HepG2 (cell line): ENCODE measurements around the gene POLR2F. TPM values are rescaled to one million over a fixed set of nuclear protein-coding genes. Genes with fewer than 3 reads are reported as not detected.

Experiments used
- ATAC-seq: fragments of 200-7000 bp; cut with Tn5 transposase; 3 replicates; pipeline ENCODE4 v1.9.1; 2020; ENCODE audit warnings: mild to moderate bottlenecking, moderate library complexity
- BruUV-seq: library from RNA; stranded (reverse); fragments of 400-500 nt; replicated peaks from 2 replicates; lab custom pipeline; 2021; lab: Mats Ljungman, UMichigan
- CTCF ChIA-PET: fragments of 300-600 bp; formaldehyde crosslinking; extraction: SDS; loops from one replicate; lab custom pipeline; 2021; ENCODE audit warnings: low total read pairs, inconsistent platforms, low intra/inter-chr PET ratio; lab: Yijun Ruan, JAX
- POLR2A ChIA-PET: fragments of 350-600 bp; sonication (Branson Sonifier 250); formaldehyde crosslinking; loops from one replicate; lab custom pipeline; 2020; ENCODE audit warnings: antibody characterized with exemption, inconsistent platforms; lab: Yijun Ruan, JAX
- DNase-seq: peaks from one replicate; pipeline ENCODE4 v3.0.0-alpha.2; 2015; ENCODE audit warnings: low spot score
- FAIRE-seq: peaks from 3 replicates; lab custom pipeline; 2011; peaks lifted over from hg19 to GRCh38; lab: Jason Lieb, UNC
- H2AFZ ChIP-seq: one replicate; pipeline ENCODE4 v1.6.1; 2011; ENCODE audit warnings: low read length, inconsistent platforms
- H3K27ac ChIP-seq: fragments of 300-600 bp; 3 replicates; pipeline ENCODE4 v1.8.0; 2011; ENCODE audit warnings: mixed run types, mild to moderate bottlenecking, mixed read lengths, low read length, inconsistent platforms; ENCODE audit not compliant: insufficient read depth; ENCODE audit errors: extremely low read length
- H3K27me3 ChIP-seq, 2 experiments: fragments of 200-600 bp in 1 of 2; 2 replicates in 1 of 2; 3 replicates in 1 of 2; pipeline versions ENCODE4 v1.6.0 to v1.8.0; 2011; ENCODE audit warnings: low read length in 2 of 2, mild to moderate bottlenecking in 2 of 2, moderate library complexity in 2 of 2, inconsistent platforms in 1 of 2; ENCODE audit not compliant: insufficient read depth in 2 of 2, control insufficient read depth in 1 of 2
- H3K36me3 ChIP-seq, 2 experiments: fragments of 200-600 bp in 1 of 2; replicated peaks in 1 of 2; 2 replicates in 1 of 2; 3 replicates in 1 of 2; pipeline versions ENCODE4 v1.5.1 to v1.8.0; 2011; ENCODE audit warnings: low read length in 2 of 2, inconsistent platforms in 1 of 2; ENCODE audit not compliant: insufficient read depth in 2 of 2, control insufficient read depth in 1 of 2
- H3K4me1 ChIP-seq: 2 replicates; pipeline ENCODE4 v1.5.1; 2012; ENCODE audit warnings: low read length, inconsistent platforms; ENCODE audit not compliant: insufficient read depth
- H3K4me2 ChIP-seq: 2 replicates; pipeline ENCODE4 v1.6.0; 2011; ENCODE audit warnings: low read depth, low read length, inconsistent platforms
- H3K4me3 ChIP-seq, 3 experiments: fragments of 200-600 bp in 1 of 3; sonication (generic), shearing (Covaris generic) in 1 of 3; replicated peaks in 1 of 3; 2 replicates each; pipeline ENCODE4 v1.5.1; 2011 to 2016; ENCODE audit warnings: low read length in 3 of 3, inconsistent platforms in 2 of 3, low read depth in 2 of 3, mild to moderate bottlenecking in 2 of 3, control low read depth in 1 of 3, mixed read lengths in 1 of 3; ENCODE audit not compliant: insufficient read depth in 1 of 3
- H3K79me2 ChIP-seq: one replicate; pipeline ENCODE4 v1.6.1; 2011; ENCODE audit warnings: low read length, inconsistent platforms; ENCODE audit not compliant: insufficient read depth
- H3K9ac ChIP-seq: 2 replicates; pipeline ENCODE4 v1.6.0; 2011; ENCODE audit warnings: mild to moderate bottlenecking, low read depth, low read length, inconsistent platforms; ENCODE audit not compliant: insufficient read depth
- H3K9me3 ChIP-seq: 2 replicates; pipeline ENCODE4 v1.5.1; 2012; ENCODE audit warnings: mild to moderate bottlenecking, low read length
- H4K20me1 ChIP-seq: 2 replicates; pipeline ENCODE4 v1.6.0; 2011; ENCODE audit warnings: inconsistent platforms, mild to moderate bottlenecking, low read length, moderate library complexity; ENCODE audit not compliant: insufficient read depth
- DNMT1 ChIP-seq: sonication (generic); formaldehyde crosslinking; IDR thresholded peaks from 2 replicates; pipeline ENCODE4 v1.5.1; 2020; ENCODE audit warnings: mild to moderate bottlenecking, missing genetic modification reagents
- KDM2A ChIP-seq: sonication (generic); formaldehyde crosslinking; IDR thresholded peaks from 2 replicates; pipeline ENCODE4 v1.4.0; 2020; ENCODE audit warnings: low read depth, missing genetic modification reagents, borderline replicate concordance
- PHF20 ChIP-seq: sonication (generic); formaldehyde crosslinking; IDR thresholded peaks from 2 replicates; pipeline ENCODE4 v1.5.0; 2020; ENCODE audit warnings: mild to moderate bottlenecking, missing genetic modification reagents
- PHF8 ChIP-seq: sonication (generic); formaldehyde crosslinking; IDR thresholded peaks from 2 replicates; pipeline ENCODE4 v1.5.0; 2020; ENCODE audit warnings: missing genetic modification reagents
- POLR2AphosphoS5 ChIP-seq: IDR thresholded peaks from 2 replicates; pipeline ENCODE4 v1.6.1; 2012; ENCODE audit warnings: low read depth, low read length
- PPARG ChIP-seq: conservative IDR thresholded peaks from 2 replicates; pipeline ENCODE4 v1.6.1; 2016; ENCODE audit warnings: missing biosample characterization, missing genetic modification reagents
- RFX1 ChIP-seq: fragments of 450-650 bp; IDR thresholded peaks from 2 replicates; pipeline ENCODE4 v1.6.1; 2017
- TCF12 ChIP-seq, 2 experiments: fragments of 450-650 bp in 1 of 2; sonication (generic) in 1 of 2; formaldehyde crosslinking in 1 of 2; IDR thresholded peaks; 2 replicates each; pipeline versions ENCODE4 v1.6.1 to v1.8.0; 2017 to 2022; ENCODE audit warnings: antibody characterized with exemption in 1 of 2, mild to moderate bottlenecking in 1 of 2, missing genetic modification reagents in 1 of 2, moderate library complexity in 1 of 2
- TEAD3 ChIP-seq: optimal IDR thresholded peaks from 2 replicates; pipeline ENCODE3; 2016; ENCODE audit warnings: borderline replicate concordance
- ZBTB43 ChIP-seq: sonication (generic); formaldehyde crosslinking; conservative IDR thresholded peaks from 2 replicates; pipeline ENCODE4 v1.4.0; 2020; ENCODE audit warnings: missing genetic modification reagents
- ZNF296 ChIP-seq: sonication (generic); formaldehyde crosslinking; conservative IDR thresholded peaks from 2 replicates; pipeline ENCODE4 v1.5.0; 2020; ENCODE audit warnings: mild to moderate bottlenecking, missing genetic modification reagents
- ZNF367 ChIP-seq: sonication (generic); formaldehyde crosslinking; IDR thresholded peaks from 2 replicates; pipeline ENCODE4 v1.4.0; 2020; ENCODE audit warnings: missing genetic modification reagents, borderline replicate concordance
- ZNF746 ChIP-seq: sonication (generic); formaldehyde crosslinking; IDR thresholded peaks from 2 replicates; pipeline ENCODE4 v1.8.0; 2022; ENCODE audit warnings: mild to moderate bottlenecking, missing genetic modification reagents
- ZNF883 ChIP-seq: sonication (generic); formaldehyde crosslinking; IDR thresholded peaks from 2 replicates; pipeline ENCODE4 v1.5.1; 2020; ENCODE audit warnings: mild to moderate bottlenecking, missing genetic modification reagents; ENCODE audit errors: not compliant biosample characterization
- ZSCAN20 ChIP-seq: sonication (generic); formaldehyde crosslinking; IDR thresholded peaks from 2 replicates; pipeline ENCODE4 v1.4.0; 2020; ENCODE audit warnings: missing genetic modification reagents, mild to moderate bottlenecking, borderline replicate concordance
- ZSCAN31 ChIP-seq: sonication (generic); formaldehyde crosslinking; IDR thresholded peaks from 2 replicates; pipeline ENCODE4 v1.5.0; 2020; ENCODE audit warnings: low read depth, mild to moderate bottlenecking, missing genetic modification reagents
- WGBS: methylation state at CpG from one replicate; pipeline ENCODE4 v1.1.6; 2017; ENCODE audit warnings: low lambda C conversion rate; 5-methylcytosine and 5-hydroxymethylcytosine counted together
- in situ Hi-C: cut with HindIII; loops from 2 replicates; pipeline ENCODE4 v1.10.0; 2017; ENCODE audit warnings: low pct_unique_long_range_greater_than_20kb; ENCODE audit not compliant: extremely low pct_ligation_motif_present
- intact Hi-C: fragments of 100-400 bp; cut with micrococcal nuclease; formaldehyde crosslinking; loops from one replicate; pipeline ENCODE4 v1.10.0; 2022; ENCODE audit not compliant: unreplicated experiment
- polyA plus RNA-seq, 8 experiments: library from polyadenylated mRNA; depleted of rRNA in 3 of 8; stranded (reverse) in 7 of 8; unstranded in 1 of 8; fragments of >200 nt; fragmentation: Illumina TruSeq in 4 of 8; extraction: Trizol in 4 of 8; gene quantifications; 2 replicates each; pipeline versions ENCODE4 v1.2.1 to v1.2.3, GENCODE V29; 2011 to 2016; ENCODE audit warnings: low read depth in 4 of 8, missing spikeins in 1 of 8, mixed read lengths in 1 of 8; ENCODE audit not compliant: insufficient read depth in 1 of 8
- total RNA-seq, 5 experiments: library from RNA; depleted of rRNA; stranded (reverse); fragments of >200 nt; fragmentation: Illumina TruSeq; extraction: Trizol; gene quantifications; 2 replicates each; pipeline ENCODE4 v1.2.3, GENCODE V29; 2016; ENCODE audit warnings: low read depth in 1 of 5
- TF ChIP-seq, protein P1 (sequence below): sonication (generic); formaldehyde crosslinking; IDR thresholded peaks from 2 replicates; pipeline ENCODE4 v1.5.0; 2020; ENCODE audit warnings: missing genetic modification reagents

Gene POLR2F
- total and polyA plus RNA-seq, 2 of the 13 experiments (the other 11 are each of a cell fraction or from before 2014, with no cell fraction given), result 135 to 158 TPM

DNA sequence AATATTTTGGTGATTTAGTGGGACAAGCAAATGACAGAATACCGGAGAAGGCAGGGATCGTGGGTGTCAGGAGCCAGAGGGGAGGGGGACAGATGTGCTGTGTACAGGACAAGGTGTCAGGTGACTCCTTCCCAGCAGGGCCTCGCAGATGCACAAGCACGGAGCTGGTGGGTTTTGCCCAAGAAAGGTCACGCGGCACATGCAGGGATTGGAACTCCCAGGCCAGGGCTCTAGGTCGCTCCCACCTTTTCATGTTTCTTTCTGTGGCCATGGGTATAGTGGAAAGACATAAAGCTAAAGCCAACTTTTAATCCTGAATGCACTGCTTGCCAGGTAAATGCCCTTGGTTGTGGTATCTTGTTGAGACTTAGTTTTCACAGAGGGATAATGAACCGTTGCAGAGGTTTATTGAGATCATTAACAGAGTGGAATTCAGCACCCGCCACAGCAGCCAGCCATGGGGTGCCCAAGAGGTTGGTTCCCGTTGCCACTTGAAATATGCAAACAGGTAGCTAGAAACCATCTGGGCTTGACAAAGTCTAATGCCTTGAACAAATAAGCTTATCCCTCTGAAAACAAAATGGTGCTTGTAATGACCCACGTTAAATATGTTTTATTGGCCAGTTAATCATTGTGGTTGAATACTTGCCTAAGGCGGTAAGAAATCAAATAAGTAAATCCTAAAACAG is 10.2 kb upstream of the POLR2F start:
- Histone ChIP-seq H3K4me3 (no peak overlapping the region), H3K4me1 (peaks cover 13% of the 10 kb centered on the region), H3K9me3 (no peaks in the 10 kb centered on the region), H3K36me3 (peaks cover 3 to 13% of the 10 kb centered on the region in 2 experiments; a peak in 3 of 5 replicates), H3K27me3 (no peaks in the 10 kb centered on the region), H3K4me2 (no peak overlapping the region), H2AFZ (no peak overlapping the region), H3K27ac (no peak overlapping the region), H4K20me1 (no peaks in the 10 kb centered on the region), H3K9ac (no peak overlapping the region), H3K79me2 (no peaks in the 10 kb centered on the region)
- FAIRE-seq (no peak), DNase-seq (no peak), ATAC-seq (no peak)
- TF ChIP-seq ZNF746 (no peak), TCF12 (IDR thresholded peaks at IDR 0.05) (no peak), TCF12 (CRISPR knock-in tag; IDR thresholded peaks at IDR 0.05) (no peak), ZBTB43 (CRISPR knock-in tag) (no peak), KDM2A (CRISPR knock-in tag) (no peak), PPARG (no peak), DNMT1 (CRISPR knock-in tag) (no peak), RFX1 (no peak), ZNF367 (CRISPR knock-in tag) (no peak), ZSCAN31 (CRISPR knock-in tag) (no peak), ZNF296 (no peak), ZSCAN20 (CRISPR knock-in tag) (no peak), ZNF883 (CRISPR knock-in tag) (no peak), PHF20 (CRISPR knock-in tag) (no peak), PHF8 (no peak), TEAD3 (CRISPR knock-in tag) (no peak), POLR2AphosphoS5 (no peak)
- TF ChIP-seq, protein P1, sequence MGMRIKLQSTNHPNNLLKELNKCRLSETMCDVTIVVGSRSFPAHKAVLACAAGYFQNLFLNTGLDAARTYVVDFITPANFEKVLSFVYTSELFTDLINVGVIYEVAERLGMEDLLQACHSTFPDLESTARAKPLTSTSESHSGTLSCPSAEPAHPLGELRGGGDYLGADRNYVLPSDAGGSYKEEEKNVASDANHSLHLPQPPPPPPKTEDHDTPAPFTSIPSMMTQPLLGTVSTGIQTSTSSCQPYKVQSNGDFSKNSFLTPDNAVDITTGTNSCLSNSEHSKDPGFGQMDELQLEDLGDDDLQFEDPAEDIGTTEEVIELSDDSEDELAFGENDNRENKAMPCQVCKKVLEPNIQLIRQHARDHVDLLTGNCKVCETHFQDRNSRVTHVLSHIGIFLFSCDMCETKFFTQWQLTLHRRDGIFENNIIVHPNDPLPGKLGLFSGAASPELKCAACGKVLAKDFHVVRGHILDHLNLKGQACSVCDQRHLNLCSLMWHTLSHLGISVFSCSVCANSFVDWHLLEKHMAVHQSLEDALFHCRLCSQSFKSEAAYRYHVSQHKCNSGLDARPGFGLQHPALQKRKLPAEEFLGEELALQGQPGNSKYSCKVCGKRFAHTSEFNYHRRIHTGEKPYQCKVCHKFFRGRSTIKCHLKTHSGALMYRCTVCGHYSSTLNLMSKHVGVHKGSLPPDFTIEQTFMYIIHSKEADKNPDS (CRISPR knock-in tag), result no peak
- WGBS, result 85% methylated on average over 12 of the region's 12 CpGs
- CTCF ChIA-PET, result no interaction called here
- BruUV-seq, result no TSS peak
- in situ Hi-C loops (no loop called here), intact Hi-C loops (no loop called here)
- POLR2A ChIA-PET, result interaction anchor here (0.7 kb wide), 1 partner anchor 10 kb away, joined by 3 read pairs; the partner anchor contains the start of genes C22orf23 and POLR2F
